B cell (primary cell): Measurements from ENCODE around the gene PLCG2. TPM values are rescaled to one million over a fixed set of nuclear protein-coding genes. Genes with fewer than 3 reads are reported as not detected.

Source experiments
- ATAC-seq: fragments of 200-7000 bp; cut with Tn5 transposase; one replicate; pipeline ENCODE4 v1.10.0; 2021; ENCODE audit warnings: low read depth, mild to moderate bottlenecking, moderate number of reproducible peaks, moderate library complexity
- CTCF ChIA-PET: fragments of 350-600 bp; sonication (Branson Sonifier 250); formaldehyde crosslinking; loops from one replicate; lab custom pipeline; 2021; ENCODE audit warnings: antibody characterized with exemption, inconsistent platforms; lab: Charles Lee
- POLR2A ChIA-PET: fragments of 350-600 bp; sonication (Branson Sonifier 250); formaldehyde crosslinking; loops from one replicate; lab custom pipeline; 2021; ENCODE audit warnings: antibody characterized with exemption; lab: Charles Lee
- DNase-seq: peaks from one replicate; pipeline ENCODE4 v3.0.0; 2013
- H2AFZ ChIP-seq: 2 replicates; pipeline ENCODE4 v1.6.1; 2012; ENCODE audit warnings: mild to moderate bottlenecking, low read depth, low read length; ENCODE audit not compliant: insufficient read depth, poor library complexity, severe bottlenecking
- H3K27ac ChIP-seq, 2 donors: 1 replicate in 1 of 2; 2 replicates in 1 of 2; pipeline ENCODE4 v1.5.1; 2012 to 2013; ENCODE audit warnings: low read length in 2 of 2, mild to moderate bottlenecking in 2 of 2, moderate library complexity in 1 of 2
- H3K27me3 ChIP-seq, 4 experiments: fragments of 200-600 bp in 1 of 4; sonication (generic) in 1 of 4; replicated peaks in 1 of 4; 1 replicate in 2 of 4; 2 replicates in 2 of 4; pipeline versions ENCODE4 v1.6.1 to v1.7.0; 2013 to 2016; ENCODE audit warnings: low read length in 3 of 4, mild to moderate bottlenecking in 2 of 4, mixed read lengths in 1 of 4, moderate library complexity in 1 of 4; ENCODE audit not compliant: insufficient read depth in 4 of 4, control insufficient read depth in 3 of 4; ENCODE audit errors: control extremely low read depth in 1 of 4
- H3K36me3 ChIP-seq, 2 experiments: replicated peaks in 1 of 2; 1 replicate in 1 of 2; 2 replicates in 1 of 2; pipeline versions ENCODE4 v1.6.1 to v1.7.1; 2013; ENCODE audit warnings: low read length in 1 of 2; ENCODE audit not compliant: insufficient read depth in 2 of 2, control insufficient read depth in 1 of 2; ENCODE audit errors: control extremely low read depth in 1 of 2, extremely low read depth in 1 of 2
- H3K4me1 ChIP-seq, 2 donors: fragments of 200-600 bp in 1 of 2; sonication (generic) in 1 of 2; 1 replicate in 1 of 2; 2 replicates in 1 of 2; pipeline versions ENCODE4 v1.5.1 to v1.6.1; 2013 to 2017; ENCODE audit warnings: low read length in 2 of 2; ENCODE audit not compliant: control insufficient read depth in 2 of 2, insufficient read depth in 2 of 2
- H3K4me2 ChIP-seq: replicated peaks from 2 replicates; pipeline ENCODE3; 2012; ENCODE audit warnings: mild to moderate bottlenecking, low read depth, low read length; ENCODE audit not compliant: poor library complexity, severe bottlenecking
- H3K4me3 ChIP-seq, 5 experiments: fragments of 200-600 bp in 1 of 5; sonication (generic) in 1 of 5; 1 replicate in 3 of 5; 2 replicates in 2 of 5; pipeline versions ENCODE4 v1.5.1 to v1.7.0; 2011 to 2016; ENCODE audit warnings: low read length in 4 of 5, mild to moderate bottlenecking in 4 of 5, low read depth in 2 of 5, control low read depth in 1 of 5, moderate library complexity in 1 of 5; ENCODE audit not compliant: insufficient read depth in 1 of 5; ENCODE audit errors: control extremely low read depth in 1 of 5, extremely low read depth in 1 of 5
- H3K79me2 ChIP-seq: fragments of 200-600 bp; sonication (generic); one replicate; pipeline ENCODE4 v1.6.0; 2016; ENCODE audit warnings: low read length; ENCODE audit not compliant: control insufficient read depth, insufficient read depth
- H3K9ac ChIP-seq: fragments of 200-600 bp; sonication (generic); 2 replicates; pipeline ENCODE4 v1.6.1; 2017; ENCODE audit warnings: mild to moderate bottlenecking, low read length, moderate library complexity
- H3K9me3 ChIP-seq, 3 donors: one replicate each; pipeline versions ENCODE4 v1.6.1 to v1.7.1; 2013; ENCODE audit warnings: low read length in 2 of 3; ENCODE audit not compliant: control insufficient read depth in 2 of 3, insufficient read depth in 1 of 3; ENCODE audit errors: control extremely low read depth in 1 of 3
- H4K20me1 ChIP-seq: 2 replicates; pipeline ENCODE4 v1.6.0; 2012; ENCODE audit warnings: mild to moderate bottlenecking, low read length; ENCODE audit not compliant: insufficient read depth, control insufficient read depth, poor library complexity, severe bottlenecking
- H3K27ac Mint-ChIP-seq: one replicate; pipeline ENCODE4 v1.8.0; 2021; ENCODE audit warnings: mixed read lengths
- H3K27me3 Mint-ChIP-seq: one replicate; pipeline ENCODE4 v1.8.0; 2021; ENCODE audit warnings: mixed read lengths
- H3K4me1 Mint-ChIP-seq: one replicate; pipeline ENCODE4 v1.8.0; 2021; ENCODE audit warnings: mixed read lengths
- H3K4me3 Mint-ChIP-seq: one replicate; pipeline ENCODE4 v1.8.0; 2021; ENCODE audit warnings: mixed read lengths
- H3K9me3 Mint-ChIP-seq: one replicate; pipeline ENCODE4 v1.8.0; 2022; ENCODE audit warnings: mixed read lengths; ENCODE audit not compliant: insufficient read depth
- CTCF ChIP-seq: fragments of 200-600 bp; IDR thresholded peaks from one replicate; pipeline ENCODE4 v1.8.0; 2022; ENCODE audit warnings: antibody characterized with exemption, mild to moderate bottlenecking
- EZH2 ChIP-seq: IDR thresholded peaks from 2 replicates; pipeline ENCODE4 v1.6.1; 2012; ENCODE audit warnings: borderline replicate concordance, low read depth, mild to moderate bottlenecking, moderate library complexity, low read length; ENCODE audit not compliant: insufficient read depth, poor library complexity, severe bottlenecking
- WGBS: methylation state at CpG from one replicate; pipeline ENCODE4 v1.1.5; 2013; ENCODE audit warnings: missing lambda C conversion rate; ENCODE audit not compliant: insufficient coverage; 5-methylcytosine and 5-hydroxymethylcytosine counted together
- intact Hi-C: fragments of 100-400 bp; cut with micrococcal nuclease; formaldehyde crosslinking; loops from one replicate; pipeline ENCODE4 v1.10.0; 2022
- polyA plus RNA-seq: library from polyadenylated mRNA; depleted of rRNA; stranded (reverse); fragments of >200 nt; gene quantifications from 2 replicates; pipeline ENCODE4 v1.2.3, GENCODE V29; 2012
- total RNA-seq, 2 donors: library from RNA; stranded (reverse); fragments of 120-200 nt in 1 of 2; gene quantifications; 1 replicate in 1 of 2; 2 replicates in 1 of 2; pipeline versions ENCODE4 v1.2.3 to v1.2.4, GENCODE V29; 2013 to 2022

Gene PLCG2
- total and polyA plus RNA-seq, 2 donors (not counting 1 experiment from before 2014, with no cell fraction given) = 194 to 812 TPM

- Mint-ChIP-seq H3K27ac (peak overlapping the region; percentile 57), H3K4me1 (peaks cover 34% of the 10 kb centered on the region), H3K4me3 (no peak overlapping the region), H3K9me3 (no peaks in the 10 kb centered on the region), H3K27me3 (no peaks in the 10 kb centered on the region)
- WGBS = 86% methylated on average over 4 of the region's 5 CpGs
- CTCF ChIA-PET = interaction anchor here (0.7 to 9.2 kb wide), 15 partner anchors 13 to 510 kb away, joined by 3 to 128 read pairs (median 20); partner anchors contain the start of gene PLCG2
- POLR2A ChIA-PET = interaction anchor here (0.6 to 0.7 kb wide), 2 partner anchors 30 to 102 kb away, joined by 6 to 8 read pairs; no protein-coding TSS in a partner anchor
- intact Hi-C loops = loop anchor here (2.0 to 10.0 kb wide), 2 partner anchors 39 to 251 kb away; no protein-coding TSS in a partner anchor
- Histone ChIP-seq H2AFZ (no peak overlapping the region), H3K79me2 (peaks cover 81% of the 10 kb centered on the region), H3K4me2 (no peak overlapping the region), H3K27me3 (no peaks in the 10 kb centered on the region), H3K9ac (no peak overlapping the region), H3K4me1 (peaks cover 22 to 24% of the 10 kb centered on the region in 2 donors), H3K4me3 (no peak overlapping the region), H3K27ac (no peak overlapping the region), H3K36me3 (peaks cover 10 to 68% of the 10 kb centered on the region in 2 experiments), H4K20me1 (peaks cover 41% of the 10 kb centered on the region), H3K9me3 (no peaks in the 10 kb centered on the region)
- no peak for TF ChIP-seq EZH2
- no peak for TF ChIP-seq CTCF
- DNase-seq (no peak), ATAC-seq (no peak)
Observed at GRCh38 chr16:81875461-81875860, 96.4 kb downstream of the PLCG2 start.

- Histone ChIP-seq H3K9ac (no peak overlapping the region), H3K4me3 (no peak overlapping the region), H2AFZ (no peak overlapping the region), H3K27ac (no peak overlapping the region), H3K9me3 (no peaks in the 10 kb centered on the region), H3K4me2 (no peak overlapping the region), H4K20me1 (peaks cover 50% of the 10 kb centered on the region), H3K4me1 (peaks cover 22 to 24% of the 10 kb centered on the region in 2 donors), H3K79me2 (peaks cover 82% of the 10 kb centered on the region), H3K27me3 (no peaks in the 10 kb centered on the region), H3K36me3 (peaks cover 4 to 68% of the 10 kb centered on the region in 2 experiments)
- ChIA-PET CTCF (interaction anchor here (0.7 to 9.2 kb wide), 7 partner anchors 12 to 511 kb away, joined by 3 to 128 read pairs (median 47); partner anchors contain the start of gene PLCG2), POLR2A (interaction anchor here (0.6 kb wide), 1 partner anchor 71 kb away, joined by 3 read pairs; no protein-coding TSS in a partner anchor)
- no peak overlapping the region for H3K4me3 Mint-ChIP-seq
- intact Hi-C loops = loop anchor here (10.0 kb wide), 1 partner anchor 252 kb away; no protein-coding TSS in a partner anchor
- no peaks in the 10 kb centered on the region for H3K9me3 Mint-ChIP-seq
- 94% methylated on average over 8 of the region's 10 CpGs for WGBS
- no peak for DNase-seq
- H3K27me3 Mint-ChIP-seq = no peaks in the 10 kb centered on the region
- peak overlapping the region; percentile 24 for H3K27ac Mint-ChIP-seq
- peaks cover 29% of the 10 kb centered on the region for H3K4me1 Mint-ChIP-seq
- no peak for ATAC-seq
- TF ChIP-seq CTCF (no peak), EZH2 (no peak)
Observed at GRCh38 chr16:81876273-81876900, 97.3 kb downstream of the PLCG2 start.
